Measurements from ENCODE around the gene SRC.
"Not testable (repeated sequence)": the region's sequence is repeated elsewhere in the genome, so short reads cannot be mapped to it uniquely, and the experiment has no call there.

Gene SRC

GRCh38 chr20:37363221-37364012 lies 17.5 kb downstream of the SRC start:
- no peak for DNase-seq (ENCODE audit: low spot score)

DNA sequence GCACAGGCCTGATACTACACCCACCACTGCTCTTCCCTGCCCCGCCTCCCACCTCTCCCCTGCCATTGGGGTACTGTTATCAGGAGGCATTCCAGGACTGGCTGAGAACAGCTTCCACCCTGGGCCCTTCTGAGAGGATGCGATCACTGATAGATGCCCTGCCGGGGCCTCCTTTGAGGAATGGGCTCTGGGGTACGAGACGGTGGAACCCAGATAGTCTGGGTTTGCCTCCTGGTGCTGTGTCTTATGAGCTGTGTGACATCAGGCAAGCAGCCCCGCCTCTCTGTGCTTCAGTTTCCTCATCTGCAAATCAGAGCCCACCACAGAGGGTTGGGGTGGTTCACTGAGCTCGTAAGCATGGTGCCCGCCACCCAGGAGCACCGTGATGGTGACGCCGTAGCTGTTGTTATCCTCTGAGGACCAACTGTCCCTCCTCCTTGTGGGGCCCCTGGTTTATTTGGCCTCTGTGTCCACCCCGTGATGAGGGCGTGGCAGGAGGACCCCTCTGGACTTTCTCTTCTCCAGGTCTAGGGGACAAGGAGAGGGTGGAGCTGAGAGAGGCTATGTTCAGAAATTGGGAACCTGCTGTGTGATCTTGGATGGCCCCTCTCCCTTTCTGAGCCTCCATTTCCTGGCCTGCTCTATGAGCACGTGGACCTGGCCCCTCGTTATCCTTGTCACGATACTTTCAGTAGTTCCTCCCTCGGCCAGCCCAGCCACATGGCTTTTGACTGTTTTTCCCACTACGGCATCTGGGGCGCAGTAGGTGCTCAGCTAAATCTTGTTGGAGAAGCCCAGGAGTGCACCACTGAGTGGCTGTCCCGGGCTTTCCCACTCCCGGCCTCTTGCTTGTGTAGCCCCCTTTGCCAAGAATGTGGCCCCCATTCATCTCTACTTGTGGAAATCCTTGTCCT lies 18.3 kb downstream of the SRC start:
- DNase-seq (ENCODE audit: low spot score) = no peak

DNA sequence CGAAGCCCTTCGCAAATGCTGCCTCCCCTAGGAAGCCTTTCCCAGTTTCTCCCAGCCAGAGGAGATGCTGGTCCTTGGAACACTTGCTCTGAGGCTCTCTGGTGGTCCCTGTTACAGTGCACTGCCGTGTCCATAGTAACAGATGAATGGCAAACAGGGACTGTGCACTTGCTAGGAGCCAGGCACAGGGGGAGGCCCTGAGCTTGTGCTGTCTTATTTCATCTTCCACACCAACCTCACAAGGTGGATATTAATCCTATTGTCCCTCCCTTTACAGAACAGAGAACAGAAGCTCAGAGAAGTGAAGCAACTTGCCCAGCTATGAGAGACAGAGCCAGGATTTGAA lies 19.0 kb downstream of the SRC start:
- no peak for DNase-seq (ENCODE audit: low spot score)

GRCh38 chr20:37365760-37366638 lies 20.1 kb downstream of the SRC start:
- DNase-seq (ENCODE audit: low spot score) = no peak

GRCh38 chr20:37366743-37367142 lies 20.8 kb downstream of the SRC start:
- DNase-seq (ENCODE audit: low spot score) = no peak

DNA sequence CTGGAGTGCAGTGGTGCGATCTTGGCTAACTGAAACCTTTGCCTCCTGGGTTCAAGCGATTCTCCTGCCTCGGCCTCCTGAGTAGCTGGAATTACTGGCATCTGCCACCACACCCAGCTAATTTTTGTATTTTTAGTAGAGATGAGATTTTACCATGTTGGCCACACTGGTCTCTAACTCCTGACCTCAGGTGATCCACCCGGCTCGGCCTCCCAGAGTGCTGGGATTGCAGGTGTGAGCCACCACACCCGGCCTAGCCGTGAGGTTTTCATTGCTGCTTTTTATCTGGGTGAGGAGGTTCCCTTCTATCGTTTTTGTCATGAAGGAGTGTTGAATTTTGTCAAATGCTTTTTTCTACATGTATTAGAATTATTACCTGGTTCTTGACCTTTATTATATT lies 23.9 kb downstream of the SRC start:
- DNase-seq (ENCODE audit: low spot score) = no peak

GRCh38 chr20:37371845-37372244 lies 25.9 kb downstream of the SRC start:
- DNase-seq (ENCODE audit: low spot score) = not testable (repeated sequence)

DNA sequence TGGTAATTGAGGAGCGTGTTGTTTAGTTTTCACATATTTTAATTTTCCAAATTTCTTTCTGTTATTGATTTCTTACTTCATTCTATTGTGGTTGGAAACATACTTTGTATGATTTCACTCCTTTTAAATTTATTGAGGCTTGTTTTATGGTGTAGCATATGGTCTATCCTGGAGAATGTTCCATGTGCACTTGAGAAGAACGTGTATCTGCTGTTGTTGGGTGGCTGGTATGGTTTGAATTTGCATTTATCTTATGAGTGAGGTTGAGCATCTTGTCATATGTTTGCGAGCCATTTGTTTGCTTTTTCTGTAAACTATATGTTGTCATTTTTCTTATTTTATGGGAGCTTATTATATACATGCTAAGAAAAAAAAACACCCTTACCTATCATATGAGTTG lies 26.5 kb downstream of the SRC start:
- no peak for DNase-seq (ENCODE audit: low spot score)

DNA sequence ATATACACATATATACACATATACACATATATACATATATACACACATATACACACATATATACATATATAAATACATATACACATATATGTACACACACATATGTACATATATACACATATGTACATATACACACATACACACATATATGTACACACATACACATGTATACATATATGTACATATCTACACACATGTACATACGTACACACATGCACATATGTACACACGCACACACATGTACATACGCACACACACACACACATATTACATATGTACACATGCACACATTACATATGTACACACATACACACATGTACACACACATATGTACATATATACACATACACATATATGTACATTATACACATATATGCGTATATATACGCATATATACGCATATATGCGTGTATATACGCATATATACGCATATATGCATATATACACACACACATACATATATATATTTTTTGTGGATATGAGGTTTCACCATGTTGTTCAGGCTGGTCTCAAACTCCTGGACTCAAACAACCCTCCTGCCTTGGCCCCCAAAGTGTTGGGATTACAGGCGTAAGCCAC lies 27.2 kb downstream of the SRC start:
- no peak for DNase-seq (ENCODE audit: low spot score)

DNA sequence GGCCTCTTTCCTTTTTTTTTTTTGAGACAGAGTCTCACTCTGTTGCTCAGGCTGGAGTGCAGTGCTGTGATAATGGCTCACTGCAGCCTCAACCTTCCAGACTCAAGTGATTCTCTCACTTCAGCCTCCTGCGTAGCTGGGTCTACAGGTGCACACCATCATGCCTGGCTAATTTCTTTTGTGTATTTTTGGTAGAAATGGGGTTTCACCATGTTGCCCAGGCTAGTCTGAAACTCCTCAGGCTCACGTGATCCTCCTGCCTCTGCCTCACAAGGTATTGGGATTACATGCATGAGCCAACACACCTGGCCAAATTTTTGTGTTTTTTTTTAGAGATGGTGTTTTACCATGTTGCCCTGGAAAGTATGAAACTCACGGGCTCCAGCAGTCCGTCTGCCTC lies 29.3 kb downstream of the SRC start:
- no peak for DNase-seq (ENCODE audit: low spot score)

GRCh38 chr20:37376324-37376723 lies 30.4 kb downstream of the SRC start:
- DNase-seq (ENCODE audit: low spot score) = no peak

DNA sequence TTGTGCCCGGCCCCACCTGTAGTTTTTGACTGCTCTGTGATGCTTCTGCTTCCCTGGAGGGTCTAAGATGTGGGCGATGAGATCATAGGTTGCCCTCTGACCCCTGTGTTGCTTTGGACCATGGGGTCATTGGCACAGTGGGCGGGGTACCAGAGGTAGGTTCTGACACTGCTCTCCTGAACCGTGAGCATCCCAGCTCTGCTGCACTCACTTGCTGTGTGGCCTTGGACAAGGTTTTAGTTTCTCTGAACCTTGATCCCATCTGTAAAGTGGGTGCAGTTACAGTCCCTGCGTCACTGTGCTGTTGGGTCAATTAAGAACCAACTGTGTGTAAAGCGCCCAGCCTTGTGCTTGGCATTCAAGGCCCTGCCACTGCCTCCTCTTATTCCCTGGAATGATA lies 30.9 kb downstream of the SRC start:
- no peak for DNase-seq (ENCODE audit: low spot score)

GRCh38 chr20:37377346-37378081 lies 31.6 kb downstream of the SRC start:
- DNase-seq (ENCODE audit: low spot score) = no peak

DNA sequence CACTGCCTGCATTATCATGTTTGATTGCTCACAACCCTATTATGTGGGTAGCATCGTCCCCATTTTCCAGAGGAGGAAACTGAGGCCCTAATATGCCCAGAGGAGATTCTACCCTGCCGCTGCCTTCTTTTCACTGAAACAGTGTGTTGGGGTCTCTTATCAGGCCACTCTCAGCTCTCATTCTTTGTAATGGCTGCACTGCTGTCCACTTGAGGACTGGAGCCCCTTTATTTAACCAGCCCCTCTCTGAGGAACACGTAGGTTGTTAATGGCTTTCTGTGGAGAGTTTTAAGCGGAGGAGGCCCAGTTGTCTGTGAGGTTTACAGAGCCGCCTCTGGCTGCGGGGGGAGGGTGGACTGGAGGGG lies 32.5 kb downstream of the SRC start:
- DNase-seq (ENCODE audit: low spot score) = no peak

DNA sequence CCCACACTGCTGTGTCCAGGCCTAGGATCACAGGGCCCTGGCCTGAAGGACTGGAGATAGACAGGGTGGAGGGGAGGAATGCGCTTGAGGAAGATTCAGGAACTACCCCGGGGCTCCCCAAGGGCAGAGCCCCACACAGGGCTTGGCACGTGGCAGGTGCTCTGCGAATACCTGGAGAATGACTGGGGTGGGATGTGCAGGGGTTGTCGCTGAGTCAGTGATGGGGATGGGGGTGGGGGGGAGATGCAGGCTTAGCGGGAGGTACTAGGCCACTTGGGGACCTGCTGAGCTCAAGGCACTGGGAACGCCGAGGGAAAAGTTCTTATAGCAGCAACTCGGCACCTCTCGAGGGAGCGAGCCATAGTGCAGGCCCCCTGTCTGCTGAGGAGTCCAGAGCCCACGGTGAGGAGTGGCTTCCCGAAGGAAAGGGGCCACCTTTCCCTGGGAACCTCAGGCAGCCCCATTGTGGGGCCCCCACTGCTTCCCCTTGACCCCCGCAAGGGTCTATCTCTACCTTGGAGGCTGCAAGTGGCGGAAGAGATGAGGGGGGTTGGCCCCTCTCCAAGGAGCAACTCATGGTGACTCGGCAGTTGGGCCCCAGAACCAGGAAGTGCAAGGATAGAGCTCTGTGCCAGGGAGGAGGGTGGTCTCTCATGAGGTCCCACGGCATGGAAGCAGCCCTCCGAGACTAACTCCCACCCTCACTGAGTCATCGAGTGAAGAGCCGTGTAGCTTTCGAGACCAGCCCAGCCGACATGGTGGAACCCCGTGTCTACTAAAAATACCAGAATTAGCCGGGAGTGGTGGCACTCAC lies 33.1 kb downstream of the SRC start:
- no peak for DNase-seq (ENCODE audit: low spot score)

GRCh38 chr20:37379967-37380828 lies 34.3 kb downstream of the SRC start:
- DNase-seq (ENCODE audit: low spot score) = no peak

GRCh38 chr20:37380864-37381579 lies 35.1 kb downstream of the SRC start:
- no peak for DNase-seq (ENCODE audit: low spot score)

GRCh38 chr20:37381621-37382471 lies 35.9 kb downstream of the SRC start:
- DNase-seq (ENCODE audit: low spot score) = no peak

Data from AG08395 (cell line).